Peyer's patch (tissue), 4 donors: ENCODE measurements around the gene PDE10A. TPM values are rescaled to one million over a fixed set of nuclear protein-coding genes. Genes with fewer than 3 reads are reported as not detected.

Source experiments
- DNase-seq, 3 donors: peaks; one replicate each; pipeline ENCODE4 v3.0.0-alpha.2; 2017 to 2019
- H3K27ac ChIP-seq, 4 donors: fragments of 200-600 bp; sonication (generic); one replicate each; pipeline ENCODE4 v1.5.1; 2016 to 2019
- H3K27me3 ChIP-seq, 2 donors: fragments of 200-600 bp; sonication (generic); one replicate each; pipeline ENCODE4 v1.5.1; 2019
- H3K36me3 ChIP-seq, 3 donors: fragments of 200-600 bp; sonication (generic); one replicate each; pipeline ENCODE4 v1.5.1; 2016 to 2019
- H3K4me1 ChIP-seq, 4 donors: fragments of 200-600 bp; sonication (generic); one replicate each; pipeline ENCODE4 v1.5.1; 2016 to 2019
- H3K4me3 ChIP-seq, 4 donors: fragments of 200-600 bp; sonication (generic); 1 replicate in 3 of 4; 2 replicates in 1 of 4; pipeline ENCODE4 v1.5.1; 2016 to 2019; ENCODE audit warnings: mild to moderate bottlenecking in 1 of 4
- H3K9me3 ChIP-seq, 4 donors: fragments of 200-600 bp; sonication (generic); one replicate each; pipeline ENCODE4 v1.5.1; 2016 to 2019; ENCODE audit warnings: mild to moderate bottlenecking in 1 of 4
- CTCF ChIP-seq, 6 experiments: fragments of 450-650 bp in 4 of 6; fragments of 200-600 bp in 2 of 6; sonication (generic) in 1 of 6; IDR thresholded peaks; one replicate each; pipeline ENCODE4 v1.5.1; 2017 to 2019; ENCODE audit warnings: antibody characterized with exemption in 6 of 6, mild to moderate bottlenecking in 3 of 6, moderate library complexity in 1 of 6
- POLR2A ChIP-seq, 2 donors: fragments of 450-650 bp; IDR thresholded peaks; one replicate each; pipeline ENCODE4 v1.5.1; 2017; ENCODE audit warnings: antibody characterized with exemption in 2 of 2, mild to moderate bottlenecking in 2 of 2, moderate library complexity in 2 of 2
- total RNA-seq, 4 donors: library from RNA; depleted of rRNA; stranded (reverse); fragments of >200 nt; gene quantifications; one replicate each; pipeline ENCODE4 v1.1.0, GENCODE V29; 2016

The PDE10A gene
- total RNA-seq, 4 donors from 2014 or later: 0.35 to 8.8 (median 6.0) TPM

GRCh38 chr6:165632194-165632593, 30.8 kb downstream of the PDE10A start:
- H3K27ac ChIP-seq: no peak overlapping the region
- no peaks in the 10 kb centered on the region for H3K4me1 ChIP-seq
- no peaks in the 10 kb centered on the region for H3K9me3 ChIP-seq
- H3K36me3 ChIP-seq: no peaks in the 10 kb centered on the region
- H3K27me3 ChIP-seq: no peaks in the 10 kb centered on the region
- TF ChIP-seq POLR2A (IDR thresholded peaks at IDR 0.05) (no peak), CTCF (IDR thresholded peaks at IDR 0.05) (no peak)
- no peak overlapping the region for H3K4me3 ChIP-seq
- no peak for DNase-seq

- DNase-seq: no peak
- Histone ChIP-seq H3K27me3 (no peaks in the 10 kb centered on the region), H3K4me1 (no peaks in the 10 kb centered on the region), H3K9me3 (no peaks in the 10 kb centered on the region), H3K27ac (no peak overlapping the region), H3K36me3 (no peaks in the 10 kb centered on the region), H3K4me3 (no peak overlapping the region)
- no peak for TF ChIP-seq POLR2A (IDR thresholded peaks at IDR 0.05)
- no peak for TF ChIP-seq CTCF (IDR thresholded peaks at IDR 0.05)
These were observed 32.5 kb downstream of the PDE10A start for GRCh38 chr6:165630544-165630953.

GRCh38 chr6:165628955-165629354, 34.1 kb downstream of the PDE10A start:
- Histone ChIP-seq H3K27ac (no peak overlapping the region), H3K27me3 (no peaks in the 10 kb centered on the region), H3K9me3 (no peaks in the 10 kb centered on the region), H3K4me3 (no peak overlapping the region), H3K4me1 (no peaks in the 10 kb centered on the region), H3K36me3 (no peaks in the 10 kb centered on the region)
- no peak for TF ChIP-seq POLR2A (IDR thresholded peaks at IDR 0.05)
- TF ChIP-seq CTCF (IDR thresholded peaks at IDR 0.05): no peak
- no peak for DNase-seq

GRCh38 chr6:165627366-165627765, 35.7 kb downstream of the PDE10A start:
- H3K27ac ChIP-seq: no peak overlapping the region
- no peak for TF ChIP-seq CTCF (IDR thresholded peaks at IDR 0.05)
- TF ChIP-seq POLR2A (IDR thresholded peaks at IDR 0.05): no peak
- no peaks in the 10 kb centered on the region for H3K36me3 ChIP-seq
- no peaks in the 10 kb centered on the region for H3K4me1 ChIP-seq
- DNase-seq: no peak
- H3K9me3 ChIP-seq: no peaks in the 10 kb centered on the region
- no peak overlapping the region for H3K4me3 ChIP-seq
- H3K27me3 ChIP-seq: no peaks in the 10 kb centered on the region

GRCh38 chr6:165626711-165627110, 36.3 kb downstream of the PDE10A start:
- Histone ChIP-seq H3K4me3 (no peak overlapping the region), H3K27me3 (no peaks in the 10 kb centered on the region), H3K9me3 (no peaks in the 10 kb centered on the region), H3K4me1 (no peaks in the 10 kb centered on the region), H3K27ac (no peak overlapping the region), H3K36me3 (no peaks in the 10 kb centered on the region)
- no peak for TF ChIP-seq POLR2A (IDR thresholded peaks at IDR 0.05)
- TF ChIP-seq CTCF (IDR thresholded peaks at IDR 0.05): no peak
- DNase-seq: no peak
